HG03469 (cell line): ENCODE results near the gene PRKAG3.

Source experiments
- ATAC-seq: cut with Tn5 transposase; IDR thresholded peaks from one replicate; pipeline ENCODE4 v1.9.1; 2021; ENCODE audit warnings: mild to moderate bottlenecking, moderate library complexity, moderate number of reproducible peaks; ENCODE audit not compliant: unreplicated experiment

Gene PRKAG3

GRCh38 chr2:218831378-218831990, at the start of gene PRKAG3:
PRKAG3 (minus strand) TSS chr2:218831803.
- ATAC-seq, result no peak

- ATAC-seq, result no peak
Observed at GRCh38 chr2:218880859-218881594, 49.4 kb upstream of the PRKAG3 start.

GRCh38 chr2:218880102-218880858, 48.7 kb upstream of the PRKAG3 start, which contains the start of gene WNT10A:
WNT10A (plus strand) TSS chr2:218880852; CDS start chr2:218880996, 144 bp downstream.
- peak; percentile 55 for ATAC-seq

- no peak for ATAC-seq
Observed at GRCh38 chr2:218879776-218880101, 48.1 kb upstream of the PRKAG3 start.

DNA sequence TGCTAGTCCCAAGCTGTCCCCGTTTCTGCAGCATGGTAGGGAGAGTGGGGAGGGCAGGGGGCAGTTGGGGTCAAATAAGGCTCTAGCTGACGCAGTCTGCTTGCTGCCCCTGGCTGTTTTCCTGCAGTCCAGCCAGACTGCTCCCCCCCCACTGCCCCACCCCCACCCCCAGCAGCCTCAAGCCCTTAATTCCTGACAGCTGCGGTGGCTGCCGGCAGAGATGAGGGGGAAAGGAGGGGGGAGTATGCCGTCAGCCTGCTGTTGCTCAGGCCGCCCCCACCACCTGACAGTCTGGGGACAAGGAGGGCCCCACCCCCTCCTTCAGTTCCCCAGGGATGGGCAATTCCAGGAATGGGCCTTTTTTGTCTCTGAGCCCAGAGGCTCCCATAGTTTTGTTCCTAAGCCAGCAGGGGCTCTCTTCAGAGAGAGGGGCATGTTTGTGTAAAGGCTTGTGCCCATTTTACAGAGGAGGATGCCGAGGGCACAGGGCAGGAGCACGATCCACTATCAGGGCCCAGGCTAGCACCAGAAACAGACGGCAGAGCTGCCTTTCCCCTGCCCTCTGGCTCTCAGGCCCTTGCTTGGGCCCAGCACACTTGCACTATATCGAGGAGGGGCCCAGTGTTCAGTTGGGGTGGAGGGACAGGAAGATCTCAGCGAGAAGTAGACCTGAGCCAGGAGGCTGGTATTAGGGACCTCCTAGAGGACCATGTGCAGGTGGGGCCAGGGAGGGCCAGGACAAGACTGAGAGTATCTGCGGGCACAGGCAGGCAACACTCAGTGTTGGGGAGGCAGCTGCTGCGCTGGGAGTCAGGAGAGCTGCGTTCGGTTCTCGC, 47.5 kb upstream of the PRKAG3 start:
- no peak for ATAC-seq

GRCh38 chr2:218878486-218878885, 46.9 kb upstream of the PRKAG3 start:
- no peak for ATAC-seq

GRCh38 chr2:218877891-218878290, 46.3 kb upstream of the PRKAG3 start:
- no peak for ATAC-seq

GRCh38 chr2:218877331-218877730, 45.7 kb upstream of the PRKAG3 start:
- no peak for ATAC-seq

DNA sequence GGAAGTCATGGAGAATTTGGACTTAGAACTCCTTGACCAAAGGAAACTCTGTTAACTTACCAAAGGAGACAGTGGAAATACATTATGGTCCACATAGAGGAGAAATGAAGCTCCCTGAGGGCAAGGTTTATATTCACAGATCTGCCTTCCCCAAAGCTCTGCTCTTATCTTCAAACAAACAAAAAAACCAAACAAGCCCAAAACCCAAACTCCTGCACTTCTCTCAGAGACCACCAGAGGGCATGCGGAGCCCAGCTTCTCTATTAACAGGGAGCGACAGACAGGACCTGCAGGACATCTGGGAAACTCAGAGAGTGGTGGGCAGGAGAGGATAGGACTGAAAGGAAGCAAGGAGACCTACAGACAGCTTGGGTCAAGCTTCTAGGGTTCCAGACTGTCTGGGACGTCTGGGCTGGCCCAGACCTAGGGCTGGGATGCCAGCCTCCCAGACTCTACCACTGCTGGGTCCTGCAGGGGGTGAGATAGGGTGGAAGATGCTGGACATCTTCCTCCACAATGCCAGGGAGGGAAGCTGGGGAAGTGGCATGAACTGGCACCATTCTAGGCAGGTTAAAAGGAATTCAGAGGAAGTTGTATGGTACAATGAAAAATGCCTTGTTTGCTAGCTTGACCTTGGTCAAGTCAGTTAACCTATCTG, 45.1 kb upstream of the PRKAG3 start:
- no peak for ATAC-seq

GRCh38 chr2:218875692-218876246, 44.2 kb upstream of the PRKAG3 start:
- no peak for ATAC-seq

- no peak for ATAC-seq
Observed at GRCh38 chr2:218873359-218874194, 42.0 kb upstream of the PRKAG3 start.

DNA sequence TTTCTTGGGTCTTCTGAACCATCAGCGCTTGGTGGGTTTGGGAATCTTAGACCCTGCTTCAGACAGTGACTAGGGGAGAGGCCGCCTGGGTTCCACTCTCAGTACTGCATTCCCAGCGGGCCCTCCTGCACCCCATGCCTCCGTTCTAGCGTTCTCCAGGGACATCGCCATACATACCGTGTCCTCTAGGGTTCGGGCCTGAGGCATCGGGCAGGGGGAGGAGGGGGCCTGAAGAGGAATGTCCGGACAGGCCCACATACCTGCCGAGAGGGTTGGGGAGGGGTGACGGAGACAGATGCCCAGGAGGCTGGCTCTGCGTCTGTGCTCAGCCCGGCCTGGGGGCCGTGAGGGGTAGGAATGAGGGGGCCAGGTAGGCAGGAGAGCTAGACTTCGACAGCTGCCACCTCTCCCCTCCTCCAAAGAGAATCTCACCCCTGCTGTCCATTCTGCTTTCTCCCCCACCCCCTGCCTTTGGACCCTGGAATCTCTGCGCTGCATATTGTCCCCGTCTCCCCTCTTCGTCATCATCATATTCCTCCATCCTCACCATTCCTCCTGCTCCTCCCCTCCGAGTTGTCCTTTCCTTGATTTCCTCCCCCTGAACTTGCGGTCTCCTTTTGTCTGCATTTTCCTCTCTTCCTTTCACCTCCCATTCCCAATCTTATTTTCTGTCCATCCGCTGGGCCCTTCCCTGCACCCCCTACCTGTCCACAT, 41.2 kb upstream of the PRKAG3 start:
- ATAC-seq, result no peak

DNA sequence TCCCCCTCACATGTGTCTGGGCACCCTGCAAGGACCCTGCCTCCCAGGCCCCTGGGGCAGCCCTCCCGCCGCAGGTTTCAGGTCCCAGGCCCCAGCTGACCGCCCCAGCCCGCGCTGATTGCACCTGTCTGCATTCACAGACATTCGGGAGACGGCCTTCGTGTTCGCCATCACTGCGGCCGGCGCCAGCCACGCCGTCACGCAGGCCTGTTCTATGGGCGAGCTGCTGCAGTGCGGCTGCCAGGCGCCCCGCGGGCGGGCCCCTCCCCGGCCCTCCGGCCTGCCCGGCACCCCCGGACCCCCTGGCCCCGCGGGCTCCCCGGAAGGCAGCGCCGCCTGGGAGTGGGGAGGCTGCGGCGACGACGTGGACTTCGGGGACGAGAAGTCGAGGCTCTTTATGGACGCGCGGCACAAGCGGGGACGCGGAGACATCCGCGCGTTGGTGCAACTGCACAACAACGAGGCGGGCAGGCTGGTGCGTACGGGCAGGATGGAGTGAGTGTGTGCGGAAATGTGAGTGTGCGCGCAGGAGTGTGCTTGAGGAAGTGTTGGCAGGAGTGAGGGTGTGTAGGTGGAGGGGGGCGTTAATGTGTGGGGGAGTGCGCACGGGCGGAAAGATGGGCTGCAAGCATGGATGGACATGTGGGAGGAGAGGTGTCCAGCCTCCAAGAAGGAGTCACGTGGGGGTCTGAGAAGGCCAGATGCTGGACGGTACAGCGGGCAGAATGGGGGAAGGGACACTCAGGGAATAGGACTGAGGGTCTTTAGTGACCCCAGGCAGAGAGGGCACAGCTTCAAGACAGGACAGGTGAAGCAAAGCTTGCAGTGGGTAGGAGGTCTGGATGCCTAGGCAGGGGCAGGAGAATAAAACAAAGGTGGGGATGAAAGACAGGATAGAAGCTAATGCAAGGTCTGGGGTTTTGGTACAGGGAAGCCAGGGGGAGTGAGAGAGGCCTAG, 40.0 kb upstream of the PRKAG3 start:
- no peak for ATAC-seq

DNA sequence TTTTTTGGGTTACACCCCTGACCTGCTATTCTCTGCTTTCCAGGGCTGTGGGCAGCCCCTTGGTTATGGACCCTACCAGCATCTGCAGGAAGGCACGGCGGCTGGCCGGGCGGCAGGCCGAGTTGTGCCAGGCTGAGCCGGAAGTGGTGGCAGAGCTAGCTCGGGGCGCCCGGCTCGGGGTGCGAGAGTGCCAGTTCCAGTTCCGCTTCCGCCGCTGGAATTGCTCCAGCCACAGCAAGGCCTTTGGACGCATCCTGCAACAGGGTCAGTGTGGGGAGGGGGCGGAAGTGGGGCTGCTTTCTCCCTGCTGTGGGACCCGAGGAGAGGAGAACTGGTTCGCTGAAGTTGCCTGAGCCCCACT, 39.4 kb upstream of the PRKAG3 start:
- ATAC-seq, result no peak

DNA sequence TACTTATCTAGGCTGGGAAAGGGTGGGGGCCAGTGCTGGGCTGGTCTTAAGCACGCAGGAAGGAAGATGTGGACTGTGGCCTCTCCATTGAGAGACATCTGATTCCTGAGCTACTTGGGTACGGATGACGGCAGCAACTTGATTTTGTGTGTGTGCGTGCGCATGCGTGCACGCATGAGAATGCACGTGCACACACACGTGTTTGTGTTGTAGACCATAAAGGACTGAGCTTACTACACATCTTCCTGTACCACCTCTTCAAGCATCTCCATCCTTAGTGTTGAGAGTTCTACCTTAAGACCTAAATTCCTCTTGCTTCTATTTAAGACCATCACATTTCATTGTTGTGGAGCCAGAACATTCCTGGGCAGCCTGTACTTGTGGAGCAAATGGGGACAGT, 37.5 kb upstream of the PRKAG3 start:
- ATAC-seq, result no peak

GRCh38 chr2:218867900-218868299, 36.3 kb upstream of the PRKAG3 start:
- ATAC-seq, result no peak

GRCh38 chr2:218865999-218866398, 34.4 kb upstream of the PRKAG3 start:
- no peak for ATAC-seq

GRCh38 chr2:218865396-218865795, 33.8 kb upstream of the PRKAG3 start:
- ATAC-seq, result no peak
